OCI-LY1 (cell line): ENCODE results near the gene KPNB1.
A peak's percentile ranks its signal among the peaks of the same experiment; 100 is the strongest.

Experiments used
- H2AFZ ChIP-seq: fragments of 200-600 bp; sonication (generic), shearing (Covaris generic); 2 replicates; pipeline ENCODE4 v1.6.0; 2014; ENCODE audit warnings: antibody characterized with exemption, mild to moderate bottlenecking, low read length
- H3F3A ChIP-seq: fragments of 200-600 bp; sonication (generic), shearing (Covaris generic); 2 replicates; pipeline ENCODE4 v1.6.0; 2014; ENCODE audit warnings: mild to moderate bottlenecking, antibody characterized with exemption, low read length, moderate library complexity; ENCODE audit not compliant: insufficient read depth
- H3K27ac ChIP-seq: fragments of 200-600 bp; sonication (generic); 2 replicates; pipeline ENCODE4 v1.5.1; 2014; ENCODE audit warnings: low read length, mixed run types, mild to moderate bottlenecking, low read depth; ENCODE audit not compliant: poor library complexity, severe bottlenecking
- H3K27me3 ChIP-seq: fragments of 200-600 bp; sonication (generic); 2 replicates; pipeline ENCODE4 v1.6.0; 2014; ENCODE audit warnings: antibody characterized with exemption, mild to moderate bottlenecking, low read length, moderate library complexity; ENCODE audit not compliant: insufficient read depth
- H3K36me3 ChIP-seq: fragments of 200-600 bp; sonication (generic); 2 replicates; pipeline ENCODE4 v1.6.1; 2014; ENCODE audit warnings: mild to moderate bottlenecking, antibody characterized with exemption, low read length, moderate library complexity, mixed read lengths; ENCODE audit not compliant: insufficient read depth
- H3K4me1 ChIP-seq: fragments of 200-600 bp; sonication (generic); 2 replicates; pipeline ENCODE4 v1.5.1; 2014; ENCODE audit warnings: mild to moderate bottlenecking, low read length, moderate library complexity; ENCODE audit not compliant: insufficient read depth, severe bottlenecking
- H3K4me2 ChIP-seq: fragments of 200-600 bp; sonication (generic), shearing (Covaris generic); 2 replicates; pipeline ENCODE4 v1.6.1; 2014; ENCODE audit warnings: low read length
- H3K4me3 ChIP-seq: fragments of 200-600 bp; sonication (generic); 2 replicates; pipeline ENCODE4 v1.5.1; 2014; ENCODE audit warnings: low read length, low read depth, mild to moderate bottlenecking, mixed read lengths; ENCODE audit not compliant: poor library complexity, severe bottlenecking
- H3K79me2 ChIP-seq: fragments of 200-600 bp; shearing (Covaris generic); 2 replicates; pipeline ENCODE4 v1.6.1; 2016; ENCODE audit warnings: mixed run types, low read length, mixed read lengths; ENCODE audit not compliant: insufficient read depth
- H3K9ac ChIP-seq: fragments of 200-600 bp; sonication (generic), shearing (Covaris generic); 2 replicates; pipeline ENCODE4 v1.6.1; 2014; ENCODE audit warnings: mild to moderate bottlenecking, low read length, mixed read lengths
- H3K9me2 ChIP-seq: fragments of 200-600 bp; sonication (generic), shearing (Covaris generic); 2 replicates; pipeline ENCODE4 v1.6.1; 2014; ENCODE audit warnings: low read depth, mild to moderate bottlenecking, low read length, mixed read lengths
- H3K9me3 ChIP-seq: fragments of 200-600 bp; shearing (Covaris generic); 2 replicates; pipeline ENCODE4 v1.6.1; 2014; ENCODE audit warnings: low read length, mixed read lengths
- H4K20me1 ChIP-seq: fragments of 200-600 bp; sonication (generic), shearing (Covaris generic); 2 replicates; pipeline ENCODE4 v1.6.0; 2016; ENCODE audit warnings: mild to moderate bottlenecking, low read length; ENCODE audit not compliant: insufficient read depth
- CTCF ChIP-seq: fragments of 200-600 bp; sonication (generic), shearing (Covaris generic); IDR thresholded peaks from 2 replicates; pipeline ENCODE4 v1.5.1; 2017; ENCODE audit warnings: mild to moderate bottlenecking, antibody characterized with exemption, low read length, moderate library complexity, mixed read lengths
- EZH2 ChIP-seq: fragments of 200-600 bp; sonication (generic), shearing (Covaris generic); IDR thresholded peaks from 2 replicates; pipeline ENCODE4 v1.8.0; 2017; ENCODE audit warnings: borderline replicate concordance, mixed run types, mild to moderate bottlenecking, antibody characterized with exemption, low read length, moderate library complexity, mixed read lengths

KPNB1 gene

DNA sequence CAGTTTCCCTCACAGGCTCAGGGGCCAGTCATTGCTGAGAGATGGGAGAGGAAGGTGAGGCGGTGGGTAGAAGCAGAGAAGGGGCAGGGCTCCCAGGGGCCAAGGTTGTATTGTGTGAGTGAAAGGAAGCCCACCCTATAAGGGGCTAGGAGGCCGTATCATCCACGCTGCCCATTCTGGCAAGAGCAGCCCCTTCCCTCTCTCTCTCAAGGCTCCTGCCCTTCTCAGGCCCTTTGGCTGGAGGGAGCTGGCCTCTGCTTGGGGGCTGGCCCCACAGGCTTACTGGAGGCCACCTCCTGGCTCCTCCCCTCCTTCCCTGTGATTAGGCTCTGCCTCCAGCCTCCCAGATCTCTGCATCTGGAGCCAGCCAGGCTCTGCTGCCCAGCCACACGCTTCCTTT is 51.9 kb downstream of the KPNB1 start:
- H3K27ac ChIP-seq = no peak overlapping the region
- H3K79me2 ChIP-seq = no peaks in the 10 kb centered on the region
- no peak overlapping the region for H2AFZ ChIP-seq
- peaks cover 27% of the 10 kb centered on the region for H3K36me3 ChIP-seq
- no peak overlapping the region for H3K9ac ChIP-seq
- no peak for TF ChIP-seq EZH2
- TF ChIP-seq CTCF = no peak
- H3K27me3 ChIP-seq = no peaks in the 10 kb centered on the region
- H3K4me3 ChIP-seq = no peak overlapping the region
- no peaks in the 10 kb centered on the region for H3K9me3 ChIP-seq
- H4K20me1 ChIP-seq = no peaks in the 10 kb centered on the region
- no peak overlapping the region for H3K4me2 ChIP-seq
- H3K4me1 ChIP-seq = peaks cover 29% of the 10 kb centered on the region
- no peaks in the 10 kb centered on the region for H3K9me2 ChIP-seq
- 0 out of 2 replicates have a peak, but pooled peaks cover 3% of the 10 kb centered on the region for H3F3A ChIP-seq

DNA sequence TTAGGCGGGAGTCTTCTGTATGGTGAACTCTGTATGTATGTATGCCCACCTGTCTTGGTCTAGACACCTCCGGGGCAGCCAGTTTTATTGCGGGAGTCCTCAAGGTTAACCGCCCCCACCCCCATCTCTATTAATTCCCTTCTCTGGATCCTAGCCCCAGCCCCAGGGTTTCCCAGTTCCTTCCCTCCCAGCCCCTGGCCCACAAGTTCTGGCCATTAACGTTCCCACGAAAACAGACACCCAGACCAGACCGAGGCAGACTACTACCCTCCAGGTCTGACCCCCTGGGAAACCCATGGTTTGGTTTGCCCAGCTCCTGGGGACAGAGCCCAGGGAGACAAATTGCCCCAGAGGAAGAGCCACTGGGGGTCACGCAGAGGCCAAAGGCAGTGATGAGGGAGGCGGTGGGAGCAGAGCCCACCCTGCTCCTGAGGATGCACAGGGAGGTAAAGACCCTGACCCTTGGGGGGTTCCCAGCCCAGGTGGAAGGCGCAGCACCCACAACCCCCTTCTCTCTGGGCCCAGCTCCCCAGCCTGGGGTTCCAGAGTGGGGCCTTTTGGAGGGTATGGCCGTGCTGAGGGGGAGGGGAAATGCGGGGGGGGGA is 52.8 kb downstream of the KPNB1 start:
- no peaks in the 10 kb centered on the region for H3K27me3 ChIP-seq
- peaks cover 33% of the 10 kb centered on the region for H3K4me1 ChIP-seq
- peaks cover 27% of the 10 kb centered on the region for H3K36me3 ChIP-seq
- H3K9me2 ChIP-seq = no peaks in the 10 kb centered on the region
- 0 out of 2 replicates have a peak, but pooled peaks cover 3% of the 10 kb centered on the region for H3F3A ChIP-seq
- no peaks in the 10 kb centered on the region for H3K9me3 ChIP-seq
- TF ChIP-seq CTCF (no peak), EZH2 (no peak)
- H3K9ac ChIP-seq = no peak overlapping the region
- no peak overlapping the region for H3K4me3 ChIP-seq
- no peak overlapping the region for H3K27ac ChIP-seq
- H2AFZ ChIP-seq = no peak overlapping the region
- H3K4me2 ChIP-seq = no peak overlapping the region
- H4K20me1 ChIP-seq = no peaks in the 10 kb centered on the region
- no peaks in the 10 kb centered on the region for H3K79me2 ChIP-seq

DNA sequence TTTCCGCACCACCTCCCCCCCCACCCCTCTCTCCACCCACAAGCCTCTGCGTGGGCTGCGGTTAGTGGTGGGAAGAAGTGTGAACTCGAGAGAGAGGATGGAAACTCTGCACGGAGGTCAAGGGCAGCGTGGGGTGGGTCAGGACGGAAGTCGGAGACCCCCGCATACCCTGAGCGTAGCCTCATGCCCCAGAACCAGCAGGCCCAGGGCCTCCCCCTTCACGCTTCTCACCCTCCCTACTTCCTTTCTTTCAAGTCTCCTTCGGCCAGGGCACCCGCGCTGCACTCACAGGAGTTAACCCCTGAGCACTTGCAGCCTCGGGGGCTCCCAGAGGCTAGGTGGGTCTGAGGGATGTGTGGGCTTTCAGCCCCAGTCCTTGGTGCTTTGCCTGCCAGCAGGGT is 53.5 kb downstream of the KPNB1 start:
- H3K79me2 ChIP-seq = no peaks in the 10 kb centered on the region
- H3K9me2 ChIP-seq = no peaks in the 10 kb centered on the region
- no peak overlapping the region for H3K4me3 ChIP-seq
- no peaks in the 10 kb centered on the region for H3K27me3 ChIP-seq
- H3K9me3 ChIP-seq = no peaks in the 10 kb centered on the region
- H2AFZ ChIP-seq = no peak overlapping the region
- no peak for TF ChIP-seq CTCF
- no peak for TF ChIP-seq EZH2
- no peak overlapping the region for H3K9ac ChIP-seq
- no peak overlapping the region for H3K27ac ChIP-seq
- 0 out of 2 replicates have a peak, but pooled peaks cover 3% of the 10 kb centered on the region for H3F3A ChIP-seq
- peaks cover 33% of the 10 kb centered on the region for H3K4me1 ChIP-seq
- peak overlapping the region; percentile 7; the same call in 1 of the 2 replicates for H3K4me2 ChIP-seq
- H4K20me1 ChIP-seq = no peaks in the 10 kb centered on the region
- H3K36me3 ChIP-seq = peaks cover 27% of the 10 kb centered on the region
